SIG-M5 treated with dmso at 0.1 percent for 504 hours (cell line): ENCODE results near the gene TMEM100.

Source experiments
- DNase-seq: peaks from one replicate; lab custom pipeline; 2025; ENCODE audit not compliant: unreplicated experiment; lab: John Stamatoyannopoulos, UW

Gene TMEM100

DNA sequence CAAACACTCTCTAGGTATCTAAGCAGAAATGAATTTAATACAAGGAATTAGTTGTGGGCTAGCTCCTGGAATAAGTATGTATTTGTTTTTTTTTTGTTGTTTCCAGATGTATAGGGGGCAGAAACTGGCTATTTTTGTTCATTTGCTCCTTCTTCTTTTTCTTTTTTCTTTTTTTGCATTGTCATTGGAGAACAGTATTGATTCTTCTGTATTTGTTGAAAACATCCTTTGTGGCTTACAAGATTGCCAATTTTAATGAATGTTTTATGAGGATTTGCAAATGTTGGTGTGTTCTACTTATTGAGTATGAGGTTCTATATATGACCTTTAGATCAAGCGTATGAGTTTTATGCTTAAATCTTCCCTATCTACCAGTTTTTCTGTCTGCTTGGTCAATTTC lies 22.6 kb upstream of the TMEM100 start:
- DNase-seq = no peak

DNA sequence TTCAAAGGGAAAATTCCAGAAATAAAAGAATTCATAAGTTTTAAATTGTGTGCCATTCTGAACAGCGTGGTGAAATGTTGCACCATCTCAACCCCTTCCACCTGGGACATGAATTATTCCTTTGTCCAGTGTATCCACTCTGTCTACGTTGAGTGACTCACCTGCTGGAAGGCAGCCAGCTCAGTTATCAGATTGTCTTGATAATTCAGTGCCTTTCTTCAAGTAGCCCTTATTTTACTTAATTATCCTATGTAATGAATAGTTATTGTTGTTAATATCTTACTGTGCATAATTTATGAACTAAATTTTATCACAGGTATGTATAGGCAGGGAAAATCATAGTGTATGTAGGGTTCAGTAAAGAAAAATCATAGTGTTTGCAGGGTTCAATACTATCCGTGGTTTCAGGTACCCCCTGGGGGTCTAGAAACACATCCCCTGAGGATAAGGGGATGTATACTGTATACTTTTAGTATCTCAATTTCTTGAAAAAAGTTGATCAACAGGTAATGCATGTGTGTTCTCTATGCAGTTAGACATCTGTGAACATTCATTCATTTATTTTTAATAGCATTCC lies 20.5 kb upstream of the TMEM100 start:
- peak; percentile 31 for DNase-seq

DNA sequence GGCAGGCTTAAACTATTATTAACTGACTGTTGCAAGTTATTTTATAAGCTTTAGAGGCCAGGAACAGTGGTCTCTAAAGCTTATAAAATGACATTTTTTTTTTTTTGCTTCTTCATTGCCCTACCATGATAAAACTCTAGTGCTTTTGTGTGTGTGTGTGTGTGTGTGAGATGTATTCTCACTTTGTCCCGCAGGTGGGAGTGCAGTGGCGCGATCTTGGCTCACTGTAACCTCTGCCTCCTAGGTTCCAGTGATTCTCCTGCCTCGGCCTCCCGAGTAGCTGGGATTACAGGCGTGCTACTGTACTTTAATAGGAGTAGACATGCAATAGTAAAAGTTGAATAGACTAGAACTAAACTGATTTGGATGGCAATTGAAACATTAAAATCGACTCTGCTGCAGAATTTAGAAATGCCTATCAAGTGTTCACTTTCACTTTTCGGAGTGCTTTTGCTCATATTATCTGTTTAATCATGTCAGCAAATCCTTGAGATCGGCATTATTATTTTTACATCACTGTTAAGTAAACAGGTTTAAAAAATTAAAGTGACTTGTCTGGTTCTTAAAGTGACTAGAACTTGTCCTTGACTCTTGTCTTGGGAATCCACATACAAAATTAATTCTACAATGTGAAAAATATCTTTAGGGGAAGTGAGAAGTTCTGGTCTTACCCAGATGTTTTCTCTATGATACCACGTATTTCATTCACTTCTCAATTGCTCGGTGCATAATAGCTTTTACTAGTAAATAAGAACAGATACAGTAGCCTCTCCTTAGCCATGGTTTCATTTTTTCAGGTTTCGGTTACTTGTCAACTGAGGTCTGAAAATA lies 19.8 kb upstream of the TMEM100 start:
- no peak for DNase-seq

DNA sequence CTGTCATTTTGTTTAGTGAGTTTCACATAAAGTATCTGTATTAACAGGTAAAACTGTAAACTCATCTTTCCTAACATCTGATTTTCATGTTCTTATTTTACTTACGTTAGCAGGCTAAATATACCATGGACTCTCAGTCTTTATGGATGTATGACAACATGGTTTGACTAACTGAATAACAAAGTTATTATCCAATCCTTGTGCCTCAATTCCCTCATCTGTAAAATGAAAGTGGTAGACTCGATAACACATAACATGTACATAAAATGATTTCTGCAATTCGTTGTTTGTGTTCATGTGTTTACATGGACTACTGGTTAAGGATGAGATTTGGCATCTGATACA lies 18.7 kb upstream of the TMEM100 start:
- no peak for DNase-seq

DNA sequence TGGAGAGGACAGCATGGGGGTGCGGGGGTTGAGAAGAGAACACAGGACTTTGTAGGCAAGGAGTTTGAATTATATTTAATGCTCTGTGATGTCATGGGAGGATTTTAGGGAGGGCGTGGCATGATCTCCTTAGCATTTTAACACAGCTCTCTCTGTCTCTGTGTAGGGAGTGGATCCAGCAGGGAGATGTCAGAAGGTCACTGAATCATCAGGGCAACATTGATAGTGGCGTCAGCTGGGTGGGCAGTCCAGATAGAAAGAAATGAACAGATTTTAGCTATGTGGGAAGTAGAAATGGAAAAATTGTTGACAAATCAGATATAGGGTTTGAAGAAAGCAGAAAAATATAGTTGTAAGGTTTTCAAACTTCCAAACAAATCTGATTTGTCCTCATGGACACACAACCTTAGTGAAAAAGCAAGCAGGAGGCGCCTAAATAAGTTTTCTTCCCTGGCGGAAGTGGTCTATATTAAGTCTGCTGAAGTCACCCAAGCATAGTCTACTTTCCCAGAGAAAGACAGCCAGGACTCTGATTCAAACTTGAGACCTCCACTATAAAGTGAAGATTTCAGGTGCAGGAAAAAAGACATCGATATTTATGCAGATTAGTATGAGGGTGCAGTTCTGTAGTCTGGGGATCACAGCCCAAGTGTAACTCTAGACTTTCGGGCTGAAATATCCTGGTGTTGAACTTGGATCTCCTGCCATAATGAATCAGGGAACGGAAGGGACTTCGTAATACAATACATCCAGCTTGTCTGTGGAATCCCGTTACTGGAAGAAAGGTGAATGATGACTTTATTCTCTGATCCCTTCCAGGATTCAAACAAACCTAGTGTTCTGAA lies 18.1 kb upstream of the TMEM100 start:
- DNase-seq = no peak

DNA sequence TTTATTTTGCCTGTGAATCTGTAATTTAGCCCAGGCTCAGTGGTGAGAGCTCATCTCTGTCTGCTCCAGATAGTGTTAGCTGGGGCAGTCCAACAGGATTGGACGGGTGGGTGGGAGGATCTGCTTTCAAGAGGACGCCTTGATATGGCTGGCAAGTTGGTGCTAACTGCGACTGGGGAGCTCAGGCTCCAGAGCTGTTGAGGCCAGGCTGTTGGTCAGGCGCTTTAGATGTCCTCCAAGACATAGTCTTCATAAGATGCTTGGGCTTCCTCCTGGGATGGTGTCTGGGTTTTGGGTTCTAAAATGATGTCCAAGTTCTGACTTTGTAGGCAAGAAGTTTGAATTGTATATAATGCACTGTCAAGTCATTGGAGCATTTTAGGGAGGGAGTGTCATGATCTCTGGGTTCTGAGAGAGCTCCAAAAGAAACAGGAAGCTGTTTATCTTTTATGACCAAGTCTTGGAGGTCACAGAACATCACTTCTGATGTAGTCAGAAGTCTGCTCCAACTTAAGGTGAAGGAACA lies 15.4 kb upstream of the TMEM100 start:
- DNase-seq = no peak

DNA sequence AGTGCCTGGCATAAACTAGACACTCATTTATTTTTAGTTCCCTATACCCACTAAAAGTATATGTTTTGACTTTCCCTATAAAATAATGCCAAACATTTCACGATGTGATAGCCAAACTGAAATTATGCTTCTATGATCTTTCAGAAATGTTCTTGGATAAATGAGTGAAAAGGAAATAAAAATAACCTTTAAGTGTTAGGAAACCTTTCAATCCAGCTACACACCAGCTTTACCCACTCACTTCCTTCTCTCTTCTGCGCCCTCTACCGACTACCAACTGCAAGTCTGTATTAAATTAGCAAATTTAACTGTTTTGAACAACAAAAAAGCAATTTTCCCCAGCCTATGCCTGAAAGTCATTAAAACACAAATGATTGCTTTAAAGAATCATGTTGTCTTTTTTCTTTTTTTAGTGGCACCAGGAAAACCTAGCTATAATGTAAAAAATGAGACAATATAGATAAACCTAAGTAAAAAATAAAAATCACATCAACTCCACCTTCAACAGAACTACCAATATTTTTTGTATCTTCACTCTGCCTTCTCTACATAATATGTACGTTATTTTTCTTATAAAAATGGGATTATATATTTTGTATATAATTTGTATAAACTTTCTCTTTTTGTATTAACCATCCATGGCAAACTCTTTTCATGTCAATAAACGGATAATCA lies 13.2 kb upstream of the TMEM100 start:
- DNase-seq = peak; percentile 70

DNA sequence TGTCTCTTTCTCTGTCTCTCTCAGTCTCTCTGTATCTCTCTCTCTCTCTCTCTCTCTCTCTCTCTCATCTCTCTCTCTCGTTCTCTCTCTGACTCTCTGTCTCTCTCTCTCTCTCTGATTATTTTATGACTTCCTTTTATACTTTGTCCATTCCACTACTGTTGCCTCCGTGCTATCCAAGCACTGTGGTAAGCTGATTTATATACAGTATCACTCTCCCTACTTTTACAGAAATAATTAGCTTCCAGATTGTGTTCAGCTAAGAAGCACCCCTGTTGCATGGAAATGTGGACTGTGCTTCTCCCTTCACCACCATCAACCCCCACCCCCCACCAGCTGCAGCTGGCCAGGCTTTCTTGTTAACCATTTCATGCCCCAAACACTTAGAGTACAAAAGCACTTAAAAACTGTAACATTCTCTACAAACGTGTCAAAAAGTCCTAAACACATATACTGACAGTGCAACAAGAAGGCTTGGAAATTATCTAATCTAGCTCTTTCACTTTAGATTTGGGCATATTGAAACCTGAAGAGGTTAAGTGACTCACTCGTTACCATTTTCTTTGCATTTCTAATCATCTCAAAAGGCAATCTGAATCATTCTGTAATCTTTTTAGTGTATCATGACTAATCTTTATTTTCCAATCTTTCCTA lies 11.6 kb upstream of the TMEM100 start:
- no peak for DNase-seq

DNA sequence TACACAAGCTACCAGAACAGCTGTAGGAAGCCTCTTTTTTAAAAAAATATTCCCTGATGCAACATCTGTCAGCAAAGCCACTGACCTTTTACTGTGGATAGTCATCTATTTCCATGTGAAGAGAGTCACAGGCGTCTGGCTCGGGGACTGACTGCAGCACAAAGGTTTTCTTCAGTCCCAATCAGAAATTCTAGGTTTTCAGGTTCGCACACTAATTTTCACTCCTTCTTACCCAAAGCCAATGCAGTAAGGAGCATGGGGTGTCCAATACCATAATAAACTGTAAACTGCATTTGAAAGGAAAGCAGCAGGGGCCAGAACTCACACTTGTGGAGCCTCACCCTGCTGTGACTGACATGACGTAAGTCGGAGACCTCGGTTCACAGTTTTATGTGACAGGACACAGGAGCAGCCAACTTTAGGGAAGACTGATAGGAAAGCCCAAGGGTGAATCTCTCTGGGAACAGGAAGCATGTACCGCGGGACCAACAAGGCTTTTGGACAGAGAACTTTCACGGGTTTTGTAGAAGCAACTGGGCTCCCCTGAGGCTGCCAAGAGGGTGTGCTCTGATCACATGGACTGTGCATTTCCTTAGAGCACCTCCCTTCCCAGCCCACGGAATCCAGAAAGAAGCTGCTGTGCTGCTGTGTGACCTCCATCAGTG lies 9.1 kb upstream of the TMEM100 start:
- no peak for DNase-seq

DNA sequence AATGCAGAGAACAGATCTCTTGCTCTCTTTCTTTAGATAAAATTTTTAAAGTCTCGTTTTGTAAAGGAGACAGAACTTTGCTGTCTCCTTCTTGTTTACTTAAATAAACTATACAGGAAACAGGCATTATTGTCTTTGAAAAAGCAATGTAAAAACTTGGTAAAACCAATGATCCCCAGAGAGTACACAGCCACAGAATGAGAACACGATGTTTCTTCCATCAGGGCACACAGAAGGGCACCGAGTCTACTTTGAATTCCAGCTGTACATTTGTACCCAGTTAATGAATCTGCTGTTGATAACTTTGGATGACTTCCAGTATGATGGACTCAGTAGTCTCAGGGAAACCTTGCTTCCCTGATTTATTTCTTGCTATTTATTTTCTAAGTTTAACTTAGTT lies 8.1 kb upstream of the TMEM100 start:
- no peak for DNase-seq

DNA sequence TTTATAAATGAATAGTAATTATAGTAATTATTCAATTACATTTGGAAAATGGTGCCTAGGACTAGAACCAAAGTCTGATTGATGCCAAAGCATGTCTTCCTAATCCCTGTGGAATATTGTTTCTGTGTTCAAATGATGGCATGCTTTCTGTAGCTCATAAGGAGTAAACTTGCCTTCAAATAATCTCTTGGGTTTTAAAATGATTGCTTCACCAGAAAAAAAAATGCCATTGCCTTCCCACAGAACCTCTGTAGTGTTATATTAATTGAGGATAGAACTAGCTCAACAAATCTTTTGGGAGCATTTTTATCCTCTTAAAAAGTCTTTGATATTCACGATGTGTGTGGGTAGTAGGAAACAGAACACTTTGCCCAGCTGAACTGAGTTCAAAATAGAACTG lies 7.7 kb upstream of the TMEM100 start:
- DNase-seq = no peak

DNA sequence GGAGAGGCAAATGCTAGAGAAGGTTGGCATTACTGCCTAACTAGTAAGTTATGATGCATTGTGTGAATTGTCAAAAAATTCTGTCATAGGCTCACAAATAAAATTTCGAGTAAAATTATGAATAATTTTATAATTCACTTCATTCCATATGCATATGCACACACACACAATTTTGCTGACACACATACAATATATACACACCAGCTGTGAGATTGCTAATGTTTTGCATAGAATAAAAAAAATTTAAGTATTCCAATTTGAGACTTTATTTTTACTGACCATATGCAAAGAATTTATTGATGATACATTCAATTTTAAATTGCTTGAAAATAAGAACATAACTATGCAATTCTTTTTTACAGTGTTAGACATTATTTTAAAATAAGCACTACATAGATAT lies 6.8 kb upstream of the TMEM100 start:
- DNase-seq = no peak

DNA sequence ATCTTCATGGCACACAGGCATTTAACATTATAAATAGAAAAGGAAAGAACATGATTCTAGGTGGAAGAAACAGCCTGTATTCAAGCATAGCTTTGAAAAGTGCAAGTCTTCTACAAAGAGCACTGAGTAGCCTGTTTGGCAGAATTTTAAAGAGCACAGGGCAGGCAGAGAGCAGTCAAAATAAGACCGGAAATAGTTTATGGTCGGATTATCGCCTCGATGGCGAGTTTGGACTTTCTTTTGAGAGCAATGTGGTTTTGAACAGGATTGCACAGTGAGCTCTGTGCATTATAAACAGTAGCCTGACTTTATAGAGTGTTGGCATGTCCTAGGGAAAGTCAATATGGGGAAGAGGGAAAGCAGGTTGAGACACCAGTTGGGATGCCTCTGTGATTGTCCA lies 6.2 kb upstream of the TMEM100 start:
- DNase-seq = no peak

DNA sequence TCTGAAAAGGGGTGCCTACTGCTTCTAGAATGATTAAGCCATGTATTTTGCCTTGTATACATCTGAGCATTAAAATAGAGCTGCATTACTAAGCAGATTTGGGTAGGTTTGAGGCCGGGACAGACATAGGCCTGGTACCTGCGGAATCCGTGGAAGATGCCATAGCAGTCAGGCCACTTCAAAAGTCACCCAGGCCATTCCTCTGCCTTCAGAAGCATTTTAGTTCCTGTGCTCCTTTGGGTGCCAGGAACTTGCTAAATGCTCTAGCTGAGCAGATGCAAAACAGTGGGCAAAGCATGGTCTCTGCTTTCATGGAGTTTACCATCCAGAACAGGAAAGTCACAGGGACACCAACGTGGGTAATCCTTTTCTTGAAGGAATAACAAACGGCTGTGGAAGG lies 5.7 kb upstream of the TMEM100 start:
- DNase-seq = no peak

DNA sequence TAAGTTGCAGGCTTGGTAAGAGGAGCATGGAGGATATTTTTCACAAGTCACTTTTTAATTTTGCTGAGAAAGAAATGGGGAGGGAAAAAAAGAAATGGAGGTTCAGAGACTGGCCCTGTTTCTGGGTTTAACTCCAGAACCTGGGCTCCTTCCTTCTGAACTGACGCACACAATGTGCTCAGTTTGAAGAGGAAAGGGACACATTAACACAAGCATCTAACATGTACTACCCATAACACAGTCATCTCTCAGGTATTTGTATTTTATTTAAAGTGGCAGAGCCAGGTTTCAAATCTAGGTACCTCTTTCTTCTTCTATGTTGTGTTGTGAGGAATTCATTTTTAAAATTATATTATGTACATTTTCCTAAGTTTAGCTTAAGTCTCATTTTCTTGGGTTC lies 5.3 kb upstream of the TMEM100 start:
- no peak for DNase-seq

DNA sequence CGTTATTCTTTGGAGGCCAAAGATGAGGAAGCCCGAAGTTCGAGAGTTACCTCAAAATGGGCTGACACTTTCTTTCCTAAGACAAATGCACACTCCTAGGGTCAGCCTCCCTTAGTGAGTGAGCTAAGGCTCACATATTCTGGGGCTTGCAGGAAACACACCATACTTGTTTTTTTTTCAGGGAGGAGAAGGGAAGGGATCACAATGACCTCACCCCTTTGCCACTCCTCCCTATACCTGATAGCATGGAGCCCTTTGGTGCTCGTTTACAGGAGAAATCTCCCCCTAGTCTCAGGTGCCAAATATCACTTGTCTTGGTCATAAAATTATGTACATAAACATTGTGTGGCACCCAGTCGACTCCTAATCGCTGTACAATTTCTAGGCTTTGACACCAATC lies 4.6 kb upstream of the TMEM100 start:
- DNase-seq = no peak

DNA sequence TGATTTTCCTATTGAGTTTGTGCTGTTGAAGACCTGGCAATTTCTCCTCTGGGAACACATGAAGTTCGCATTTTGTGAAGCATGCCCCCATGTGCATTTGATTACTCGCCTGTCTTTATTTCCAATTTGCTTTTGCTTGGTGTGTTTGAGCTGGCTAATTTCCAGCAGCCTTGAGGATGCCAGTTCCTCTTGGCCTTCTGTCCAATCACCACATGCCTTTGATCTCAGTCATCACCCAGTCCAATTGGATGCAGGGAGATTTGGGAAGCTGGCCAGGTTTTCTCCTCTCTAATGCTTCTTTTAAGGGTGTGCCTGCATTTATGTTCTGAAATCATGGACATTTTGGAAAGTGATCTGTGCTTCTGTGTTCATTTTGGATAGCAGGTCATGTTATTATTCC lies 3.8 kb upstream of the TMEM100 start:
- no peak for DNase-seq

DNA sequence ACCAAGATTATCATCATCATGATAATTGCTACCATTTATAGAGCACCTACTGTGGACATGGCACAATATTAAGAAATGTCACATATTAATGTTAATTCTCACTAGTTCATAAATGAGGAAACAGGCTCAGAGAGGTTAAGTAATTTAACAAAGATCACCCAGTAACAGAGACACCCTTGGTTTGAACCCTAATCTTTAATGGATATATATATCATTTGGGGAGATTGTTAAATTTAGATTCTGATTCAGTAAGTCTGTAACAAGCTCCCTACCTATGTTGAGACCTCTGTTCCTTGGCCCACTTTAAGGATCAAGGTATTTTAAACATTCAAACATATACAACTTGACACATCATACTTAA lies 804 bp upstream of the TMEM100 start:
- DNase-seq = no peak

DNA sequence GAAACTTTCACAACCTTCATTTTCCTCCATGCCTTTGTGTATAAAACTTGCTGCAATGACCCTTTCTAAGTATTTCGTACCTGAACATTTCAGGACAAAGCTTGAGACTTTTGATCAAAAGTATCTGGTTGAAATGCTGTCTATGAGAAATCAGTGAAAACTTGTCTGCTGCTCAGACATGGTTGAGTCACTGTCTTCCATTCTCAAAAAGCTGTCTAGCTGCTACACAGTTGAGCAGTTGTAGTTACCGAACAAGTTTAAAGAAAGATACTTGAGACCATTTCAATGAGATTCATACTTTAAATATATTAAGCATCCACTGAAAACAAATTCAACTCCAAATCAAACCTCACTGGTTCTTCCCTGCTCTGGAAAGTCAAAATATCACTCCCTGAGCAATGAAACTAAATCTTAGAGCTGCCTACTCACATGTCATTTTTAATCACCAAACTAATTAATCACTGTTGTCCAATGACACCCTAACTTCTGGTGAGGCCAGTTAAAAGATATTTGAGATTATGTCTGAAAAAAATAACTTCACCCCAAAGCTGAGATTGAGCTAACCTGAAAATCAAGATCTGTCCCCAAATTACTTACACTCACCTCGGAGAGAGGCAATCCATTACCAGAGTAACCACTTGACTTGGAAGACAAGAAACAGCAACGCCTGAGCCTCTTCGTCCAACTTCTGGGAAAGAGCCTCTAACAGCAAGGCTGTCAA lies 488 bp downstream of the TMEM100 start:
- DNase-seq = no peak
